Cardiac septum (tissue), 1 donor: ENCODE measurements around the gene PPP2R3B. TPM values are rescaled to one million over a fixed set of nuclear protein-coding genes. Genes with fewer than 3 reads are reported as not detected.
"Not testable (repeated sequence)": the region's sequence is repeated elsewhere in the genome, so short reads cannot be mapped to it uniquely, and the experiment has no call there.

Source experiments
- DNase-seq: peaks from one replicate; pipeline ENCODE4 v3.0.0-alpha.2; 2020; ENCODE audit warnings: low spot score
- intact Hi-C: fragments of 100-400 bp; cut with DNase I; formaldehyde crosslinking; loops from one replicate; pipeline ENCODE4 v1.14.0; 2022
- total RNA-seq: library from RNA; stranded (reverse); fragmentation: NEBNext Ultra II Directional; extraction: Animal tissue kit (Norgen Biotek cat#: 25700); gene quantifications from one replicate; pipeline ENCODE4 v1.2.1, GENCODE V29; 2021
- donor health status: DM: no; HTN: no; CAD: no.

Gene PPP2R3B
- total RNA-seq, 1 donor from 2014 or later: 128 TPM

- DNase-seq: no peak
- intact Hi-C loops: no loop called here
Measured at GRCh38 chrX:410296-410695, 23.6 kb upstream of the PPP2R3B start.

DNA sequence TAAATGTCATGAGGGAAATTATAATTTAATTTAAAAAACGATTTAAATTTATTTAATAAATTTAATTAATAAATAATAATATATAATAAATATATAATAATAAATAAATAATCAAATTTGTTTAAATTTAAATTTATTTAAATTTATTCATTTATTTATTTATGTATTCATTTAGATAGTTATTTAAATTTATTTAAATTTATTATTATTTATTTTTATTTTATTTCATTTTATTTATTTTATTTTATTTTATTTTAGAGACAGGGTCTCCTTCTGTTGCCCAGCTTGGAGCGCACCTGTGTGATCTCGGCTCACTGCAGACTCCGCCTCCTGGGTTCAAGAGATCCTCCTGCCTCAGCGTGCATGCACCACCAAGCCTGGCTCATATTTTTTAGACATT is 18.4 kb upstream of the PPP2R3B start:
- DNase-seq: no peak
- intact Hi-C loops: no loop called here

DNA sequence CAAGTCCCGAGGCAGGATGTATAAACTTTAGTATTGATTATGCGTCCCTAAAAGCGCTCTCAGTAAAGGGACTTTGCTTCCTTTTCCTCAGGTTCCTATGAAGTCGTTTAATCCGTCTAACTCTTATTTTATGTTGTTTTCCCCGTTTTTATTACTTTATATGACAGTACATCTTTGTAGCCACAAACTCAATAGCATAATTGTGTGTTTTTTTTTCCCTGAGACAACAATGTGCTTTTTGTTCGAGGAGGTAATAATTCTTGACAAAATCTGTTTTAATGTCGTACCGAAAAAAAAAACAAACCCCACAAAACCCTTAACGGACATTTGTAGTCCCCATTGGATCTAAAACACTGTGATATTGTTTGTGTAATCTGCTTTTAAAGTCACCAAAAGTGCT is 17.9 kb upstream of the PPP2R3B start:
- intact Hi-C loops: no loop called here

DNA sequence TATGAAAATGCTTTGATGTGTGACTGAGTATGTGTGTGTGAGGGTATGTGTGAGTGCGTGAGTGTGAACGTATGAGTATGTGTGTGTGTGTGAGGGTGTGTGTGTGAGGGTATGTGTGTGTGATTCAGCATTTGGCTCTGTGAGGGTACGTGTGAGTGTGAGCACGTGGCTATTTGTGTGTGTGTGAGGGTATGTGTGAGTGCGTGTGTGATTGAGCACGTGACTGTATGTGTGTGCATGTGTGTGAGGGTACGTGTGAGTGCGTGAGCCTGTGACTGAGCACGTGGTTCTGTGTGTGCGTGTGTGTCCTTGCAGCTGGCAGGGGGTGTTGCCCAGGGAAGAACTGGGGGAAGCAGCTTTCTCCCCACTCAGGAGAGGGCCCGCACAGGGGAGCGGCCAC is 16.1 kb upstream of the PPP2R3B start:
- intact Hi-C loops: no loop called here
- no peak for DNase-seq

More for the DNA sequence above, 17.9 kb upstream of the PPP2R3B start:
- DNase-seq: no peak

DNA sequence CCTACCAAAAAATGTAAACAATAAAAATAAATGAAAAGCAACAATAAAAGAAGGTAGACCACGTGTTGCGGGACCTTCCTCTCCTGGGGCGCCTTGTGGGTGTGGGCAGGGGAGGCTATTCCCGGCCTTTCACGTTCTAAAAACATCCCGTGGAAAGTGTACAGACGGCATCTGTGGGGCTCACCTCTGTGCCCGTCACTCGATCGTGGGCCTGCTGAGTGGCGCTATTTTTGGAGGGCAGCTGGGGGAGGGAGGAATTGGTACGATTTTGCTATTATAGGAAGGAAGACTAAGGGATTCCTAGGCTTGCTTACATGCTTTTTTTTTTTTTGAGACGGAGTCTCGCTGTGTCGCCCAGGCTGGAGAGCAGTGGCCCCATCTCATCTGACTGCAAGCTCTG is 13.6 kb upstream of the PPP2R3B start:
- intact Hi-C loops: no loop called here
- DNase-seq: no peak

- intact Hi-C loops: no loop called here
Measured at GRCh38 chrX:397575-397974, 10.9 kb upstream of the PPP2R3B start.

DNA sequence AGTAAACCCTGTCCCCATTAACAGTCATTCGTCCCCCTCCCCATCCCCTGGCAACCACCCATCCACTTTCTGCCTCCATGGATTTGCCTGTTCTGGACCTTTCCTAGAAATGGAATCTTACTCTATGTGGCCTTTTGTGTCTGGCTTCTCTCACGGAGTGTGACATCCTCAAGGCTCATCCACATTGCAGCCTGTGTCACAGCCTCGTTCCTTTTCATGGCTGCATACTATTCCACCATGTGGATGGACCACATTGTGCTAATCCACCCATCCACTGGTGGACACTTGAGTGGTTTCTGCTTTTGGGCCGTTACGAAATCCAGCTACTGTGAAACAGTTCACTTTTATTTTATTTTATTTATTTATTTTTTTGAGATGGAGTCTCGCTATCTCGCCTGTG is 8.1 kb upstream of the PPP2R3B start:
- intact Hi-C loops: no loop called here
- no peak for DNase-seq

More at GRCh38 chrX:397575-397974, 10.9 kb upstream of the PPP2R3B start:
- no peak for DNase-seq

- no peak for DNase-seq
- intact Hi-C loops: no loop called here
Measured at GRCh38 chrX:392575-392846, 5.8 kb upstream of the PPP2R3B start.

DNA sequence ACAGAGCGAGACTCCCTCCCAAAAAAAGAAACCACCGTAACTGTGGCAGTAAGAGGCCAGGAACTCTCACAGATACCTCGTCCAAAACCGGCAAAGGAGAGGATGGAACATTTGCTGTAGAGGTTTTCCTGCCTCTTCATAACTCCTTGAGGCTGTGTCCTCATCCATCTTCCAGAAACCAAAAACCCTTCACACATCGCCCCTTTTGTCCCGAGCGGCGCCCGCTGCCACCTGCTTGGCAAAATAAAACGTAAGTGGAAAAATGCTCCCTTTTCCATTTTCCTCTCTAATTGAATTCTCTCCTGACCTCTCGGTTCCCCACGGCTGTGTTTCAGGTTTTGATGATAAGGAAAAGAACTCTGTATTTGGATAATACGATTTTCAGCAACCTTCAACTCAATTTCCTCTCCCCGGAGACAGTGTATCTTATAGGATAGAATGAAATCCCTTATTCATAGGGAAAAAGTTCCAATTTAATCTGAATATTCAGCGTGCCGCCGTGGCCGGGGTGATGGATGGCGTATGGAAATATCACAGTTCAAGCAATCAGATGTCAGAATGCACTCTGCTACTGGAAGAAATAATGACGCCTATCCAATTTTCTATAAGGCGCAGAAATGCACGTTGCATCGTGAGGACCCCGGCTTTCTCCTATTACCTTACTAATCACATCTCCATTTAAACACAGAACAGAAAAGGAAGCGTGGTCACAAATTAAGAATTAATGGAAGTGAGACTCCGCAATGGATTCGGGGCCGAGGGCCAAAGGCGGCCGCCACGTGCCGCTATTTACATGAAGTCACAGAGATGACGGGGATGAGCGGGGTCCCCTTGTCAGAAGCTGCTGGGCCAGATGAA is 5.2 kb upstream of the PPP2R3B start:
- intact Hi-C loops: no loop called here
- no peak for DNase-seq

- DNase-seq: no peak
- intact Hi-C loops: no loop called here
Measured at GRCh38 chrX:390459-390858, 3.8 kb upstream of the PPP2R3B start.

DNA sequence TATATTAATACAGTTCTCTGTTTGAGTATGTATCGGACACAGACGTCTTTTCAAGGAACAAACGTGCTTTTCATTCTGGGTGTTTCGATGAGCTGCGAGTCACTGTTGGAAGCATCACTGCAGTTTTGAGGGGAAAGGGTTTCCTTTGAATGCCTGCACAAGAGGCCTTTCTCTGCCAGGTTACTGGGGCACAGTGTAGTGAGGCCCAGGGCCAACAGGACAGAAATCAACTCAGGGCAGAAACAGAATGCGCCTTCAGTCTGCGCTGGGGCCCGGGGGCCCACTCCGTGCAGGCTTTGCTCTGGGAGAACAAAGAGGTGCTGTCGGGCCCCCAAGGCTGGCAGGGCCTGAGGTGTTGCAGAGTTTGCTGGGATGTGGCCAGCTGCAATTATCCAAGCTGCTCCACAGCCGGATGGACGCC is 2.3 kb upstream of the PPP2R3B start:
- intact Hi-C loops: loop anchor here (5.0 kb wide), 2 partner anchors 72 to 107 kb away; partner anchors contain the start of genes GTPBP6 and PLCXD1
- DNase-seq: no peak

- intact Hi-C loops: loop anchor here (5.0 kb wide), 2 partner anchors 70 to 105 kb away; partner anchors contain the start of genes GTPBP6 and PLCXD1
- no peak for DNase-seq
Measured at GRCh38 chrX:387729-388128, 1.0 kb upstream of the PPP2R3B start.

DNA sequence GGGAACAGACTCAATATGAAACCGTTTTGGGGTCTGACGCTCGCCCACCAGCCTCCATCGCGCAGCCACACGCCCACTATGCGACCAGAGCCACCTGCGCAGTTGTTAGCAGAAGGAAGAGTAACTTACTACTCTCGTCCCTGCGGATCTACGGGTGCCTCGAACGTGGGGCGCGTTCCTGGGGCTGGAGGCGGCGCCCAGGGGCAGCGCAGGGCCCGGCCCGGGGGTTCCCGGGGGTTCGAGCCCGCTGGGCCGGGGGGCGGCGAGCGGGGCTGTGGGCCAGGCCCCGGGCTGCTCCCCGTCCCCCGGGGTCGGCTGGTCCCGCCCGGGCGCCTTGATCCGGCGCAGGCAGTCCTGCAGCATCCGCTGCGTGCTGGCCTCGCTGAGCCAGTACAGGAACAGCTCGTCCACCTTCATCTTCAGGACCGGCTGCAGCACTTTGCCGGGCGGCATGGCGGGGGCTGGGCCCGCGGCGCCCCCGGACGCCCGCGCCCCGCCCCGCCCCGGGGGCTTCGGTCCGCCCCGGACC is 404 bp downstream of the PPP2R3B start:
- DNase-seq: no peak
- intact Hi-C loops: loop anchor here (5.0 kb wide), 2 partner anchors 69 to 104 kb away; partner anchors contain the start of genes GTPBP6 and PLCXD1

- DNase-seq: not testable (repeated sequence)
Measured at GRCh38 chrX:385736-386135, 971 bp downstream of the PPP2R3B start.

GRCh38 chrX:384861-385260 is 1.8 kb downstream of the PPP2R3B start:
- intact Hi-C loops: loop anchor here (5.0 kb wide), 2 partner anchors 68 to 103 kb away; partner anchors contain the start of genes GTPBP6 and PLCXD1
- DNase-seq: no peak

More at GRCh38 chrX:385736-386135, 971 bp downstream of the PPP2R3B start:
- intact Hi-C loops: loop anchor here (5.0 kb wide), 2 partner anchors 68 to 103 kb away; partner anchors contain the start of genes GTPBP6 and PLCXD1

GRCh38 chrX:378443-378842 is 8.3 kb downstream of the PPP2R3B start:
- intact Hi-C loops: no loop called here
- DNase-seq: no peak

GRCh38 chrX:376206-376605 is 10.5 kb downstream of the PPP2R3B start:
- DNase-seq, intact Hi-C loops: not testable (repeated sequence)

GRCh38 chrX:375181-376036 is 11.3 kb downstream of the PPP2R3B start:
- intact Hi-C loops: no loop called here
- DNase-seq: no peak

DNA sequence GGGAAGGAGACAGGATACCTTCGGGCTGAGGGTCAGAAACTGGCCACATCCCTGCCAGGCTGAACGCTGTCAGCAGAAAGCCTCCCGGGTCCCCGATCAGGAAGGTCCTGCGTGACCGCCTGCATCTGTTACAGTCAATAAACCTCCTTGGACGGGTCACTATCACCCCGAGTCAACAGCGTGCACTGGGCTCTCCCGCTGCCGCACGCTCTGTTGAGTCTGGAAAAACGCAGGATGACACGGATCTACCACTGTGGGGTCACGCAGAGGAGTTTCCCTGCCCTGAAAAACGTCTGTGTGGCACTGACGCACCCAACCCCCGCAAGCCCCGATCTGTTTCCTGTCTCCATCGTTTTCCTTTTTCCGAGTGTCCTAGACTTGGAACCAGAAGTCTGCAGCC is 12.1 kb downstream of the PPP2R3B start:
- no peak for DNase-seq
- intact Hi-C loops: no loop called here
